Activated T-cell treated with anti-CD3 and anti-CD28 coated beads for 48 hours (primary cell): Measurements from ENCODE around the gene MGRN1.
A peak's percentile ranks its signal among the peaks of the same experiment; 100 is the strongest.

Experiments used
- DNase-seq: peaks from one replicate; pipeline ENCODE4 v3.0.0-alpha.2; 2020; ENCODE audit warnings: low read depth

The MGRN1 gene

DNA sequence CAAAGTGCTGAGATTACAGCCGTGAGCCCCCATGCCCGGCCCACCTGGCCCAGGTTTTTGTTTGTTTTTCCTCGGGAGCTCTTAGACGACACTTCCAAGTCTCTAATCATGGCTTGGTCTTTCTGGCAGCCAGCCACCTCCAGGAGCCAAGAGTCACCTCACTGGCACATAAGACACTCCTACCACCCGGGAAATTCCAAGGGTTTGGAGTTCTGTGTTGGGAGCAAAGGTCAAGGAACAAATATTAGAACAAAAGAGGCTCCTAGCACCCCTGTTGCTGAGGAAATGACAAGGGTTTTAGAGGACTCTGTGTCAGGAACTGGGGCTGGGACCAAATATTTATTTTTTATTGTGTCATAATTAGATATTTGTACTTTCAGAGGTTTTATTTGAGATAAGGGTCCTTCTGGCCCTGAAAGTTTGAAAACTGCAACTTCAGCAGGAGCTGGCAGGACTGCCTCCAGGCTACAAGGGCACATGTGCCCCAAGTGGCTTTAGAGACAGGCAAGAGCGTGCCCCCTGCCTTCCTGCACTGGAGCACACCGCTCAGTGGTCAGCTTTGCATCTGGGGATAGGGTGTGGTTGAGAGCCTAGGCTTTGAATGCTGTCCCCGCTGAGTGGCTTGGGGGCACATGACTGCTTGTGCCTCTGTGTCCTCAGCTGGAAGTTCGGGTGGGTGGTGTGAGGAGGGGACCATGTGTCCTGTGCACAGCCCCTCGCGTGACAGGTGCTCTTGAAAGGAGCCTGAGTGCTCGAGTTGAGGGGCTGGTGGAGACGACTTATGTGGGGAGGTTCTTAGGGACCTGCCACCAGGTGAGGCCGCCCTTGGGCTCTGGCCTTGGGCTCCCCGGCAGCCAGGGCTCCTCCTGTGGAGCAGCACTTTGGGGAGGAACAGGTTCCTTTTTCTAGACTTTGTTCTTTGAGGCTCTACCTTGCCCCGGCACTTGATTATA is 29.7 kb downstream of the MGRN1 start:
- DNase-seq: no peak

- no peak for DNase-seq
Measured at GRCh38 chr16:4654964-4655590, 30.5 kb downstream of the MGRN1 start.

GRCh38 chr16:4655801-4656200 is 31.2 kb downstream of the MGRN1 start:
- no peak for DNase-seq

- DNase-seq: no peak
Measured at GRCh38 chr16:4656221-4656620, 31.6 kb downstream of the MGRN1 start.

DNA sequence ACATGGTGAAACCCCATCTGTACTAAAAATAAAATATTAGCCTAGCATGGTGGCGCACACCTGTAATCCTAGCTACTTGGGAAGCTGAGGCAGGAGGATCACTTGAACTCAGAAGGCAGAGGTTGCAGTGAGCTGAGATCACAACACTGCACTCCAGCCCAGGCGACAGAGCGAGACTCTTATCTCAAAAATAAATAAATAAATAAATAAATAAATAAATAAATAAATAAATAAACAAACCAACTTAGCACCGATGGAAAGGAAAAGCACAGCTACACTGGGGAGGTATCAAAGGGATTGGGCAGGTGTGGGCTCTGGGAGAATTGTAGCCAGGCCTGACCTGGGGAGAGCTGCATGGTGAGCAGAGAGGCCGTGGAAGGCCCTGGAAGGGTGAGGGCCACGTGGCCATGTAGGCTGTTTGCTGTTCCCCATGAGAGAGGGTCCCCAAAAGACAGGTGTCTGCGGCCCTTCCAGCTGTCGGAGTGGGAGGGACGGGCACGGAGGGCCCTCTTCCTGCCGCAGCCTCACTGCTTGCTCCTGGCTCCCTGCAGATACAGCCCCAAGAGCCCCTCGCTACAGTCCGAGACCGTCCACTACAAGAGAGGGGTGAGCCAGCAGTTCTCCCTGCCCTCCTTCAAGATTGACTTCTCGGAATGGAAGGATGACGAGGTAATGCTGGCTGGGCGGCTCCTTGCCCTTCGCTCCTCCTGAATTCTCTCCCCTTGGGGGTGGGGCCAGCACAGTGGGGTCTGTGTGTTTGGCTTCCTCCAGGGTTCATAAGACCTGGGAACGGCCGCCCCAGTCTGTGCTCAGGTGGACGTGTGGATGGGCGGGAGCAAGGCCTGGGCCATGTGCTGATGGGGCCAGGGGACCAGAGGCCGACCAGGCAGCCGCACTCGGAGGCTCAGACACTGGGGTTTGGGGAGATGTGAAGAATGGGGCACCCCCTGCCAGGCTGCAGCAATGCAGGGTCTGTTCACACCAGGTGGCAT is 32.4 kb downstream of the MGRN1 start:
- DNase-seq: no peak

GRCh38 chr16:4659363-4660353 is 35.0 kb downstream of the MGRN1 start:
- no peak for DNase-seq

DNA sequence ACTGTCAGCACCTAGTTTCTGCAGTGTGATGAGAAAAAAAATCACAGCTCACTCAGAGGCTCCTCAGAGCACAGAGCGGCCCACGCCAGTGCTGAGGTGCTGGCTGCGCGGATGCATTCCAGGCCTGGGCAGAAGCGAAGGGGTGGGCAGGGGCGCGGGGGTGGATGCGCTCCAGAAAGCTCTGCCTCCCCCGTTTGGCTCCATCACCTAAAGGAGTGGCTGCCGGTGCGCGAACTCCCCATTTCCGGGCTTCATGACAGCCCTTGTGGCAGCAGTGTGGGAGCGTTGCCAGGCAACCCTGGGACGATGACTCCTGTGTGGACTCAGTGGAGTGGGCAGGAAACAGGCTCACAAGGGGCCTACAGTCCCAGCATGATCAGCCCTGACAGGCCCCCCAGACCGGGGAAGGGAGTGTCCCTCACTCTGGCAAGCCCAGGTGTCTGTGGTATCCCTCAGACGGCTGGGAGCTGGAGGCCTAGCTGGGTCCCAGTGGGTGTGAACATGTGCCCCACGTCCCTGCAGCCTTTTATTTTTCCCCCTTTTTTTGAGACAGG is 35.9 kb downstream of the MGRN1 start:
- peak; percentile 73 for DNase-seq

DNA sequence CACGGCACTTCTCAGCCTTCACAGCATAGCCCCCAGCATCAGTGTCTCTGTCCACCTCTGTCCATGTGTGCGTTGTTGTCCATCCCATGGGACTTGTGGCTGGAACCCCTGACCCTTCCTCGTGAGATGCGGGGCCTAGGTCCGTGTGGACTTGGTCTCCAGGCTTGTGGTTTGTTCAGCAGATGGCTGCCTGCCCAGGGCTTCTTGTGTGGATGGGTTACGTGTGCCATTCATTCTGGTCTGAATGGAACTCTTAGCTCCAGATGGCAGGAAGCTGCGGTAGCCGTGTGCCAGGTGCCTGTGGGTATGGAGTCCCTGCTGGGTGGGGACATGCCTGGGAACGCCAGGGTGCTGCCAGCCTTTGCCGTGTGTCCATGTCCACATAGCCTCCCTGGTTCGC is 37.0 kb downstream of the MGRN1 start:
- no peak for DNase-seq

- no peak for DNase-seq
Measured at GRCh38 chr16:4663465-4663776, 38.8 kb downstream of the MGRN1 start.

DNA sequence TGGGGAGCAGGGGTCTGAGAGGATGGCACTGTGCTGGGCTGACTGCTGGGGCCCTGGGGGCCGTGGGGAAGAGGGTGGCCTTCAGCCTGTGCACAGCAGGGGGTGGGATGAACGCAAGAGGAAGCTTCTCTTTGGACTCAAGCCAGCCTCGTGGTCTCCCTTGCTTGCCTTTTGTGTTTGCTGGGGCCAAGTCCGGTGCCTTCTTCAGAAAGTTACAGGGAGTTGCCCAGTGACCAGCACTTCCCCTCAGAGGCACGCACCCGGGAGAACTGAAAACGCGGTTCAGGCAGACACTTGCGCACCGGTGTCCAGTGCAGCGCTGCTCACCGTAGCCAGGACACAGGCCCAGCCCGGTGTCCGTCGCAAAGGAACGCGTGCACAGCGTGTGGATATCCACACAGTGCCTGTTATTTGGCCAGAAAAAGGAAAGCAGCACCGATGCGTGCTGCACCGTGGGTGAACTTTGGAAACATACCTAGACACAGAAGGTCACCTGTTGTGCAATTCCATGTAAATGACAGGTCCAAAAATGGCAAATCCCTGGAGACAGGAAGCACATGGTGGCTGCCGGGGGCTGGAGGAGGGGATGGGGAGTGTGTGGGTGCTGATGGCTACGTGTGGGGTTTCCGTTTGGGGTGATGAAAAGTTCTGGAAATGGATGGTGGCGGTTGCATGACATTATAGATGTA is 39.3 kb downstream of the MGRN1 start:
- no peak for DNase-seq

DNA sequence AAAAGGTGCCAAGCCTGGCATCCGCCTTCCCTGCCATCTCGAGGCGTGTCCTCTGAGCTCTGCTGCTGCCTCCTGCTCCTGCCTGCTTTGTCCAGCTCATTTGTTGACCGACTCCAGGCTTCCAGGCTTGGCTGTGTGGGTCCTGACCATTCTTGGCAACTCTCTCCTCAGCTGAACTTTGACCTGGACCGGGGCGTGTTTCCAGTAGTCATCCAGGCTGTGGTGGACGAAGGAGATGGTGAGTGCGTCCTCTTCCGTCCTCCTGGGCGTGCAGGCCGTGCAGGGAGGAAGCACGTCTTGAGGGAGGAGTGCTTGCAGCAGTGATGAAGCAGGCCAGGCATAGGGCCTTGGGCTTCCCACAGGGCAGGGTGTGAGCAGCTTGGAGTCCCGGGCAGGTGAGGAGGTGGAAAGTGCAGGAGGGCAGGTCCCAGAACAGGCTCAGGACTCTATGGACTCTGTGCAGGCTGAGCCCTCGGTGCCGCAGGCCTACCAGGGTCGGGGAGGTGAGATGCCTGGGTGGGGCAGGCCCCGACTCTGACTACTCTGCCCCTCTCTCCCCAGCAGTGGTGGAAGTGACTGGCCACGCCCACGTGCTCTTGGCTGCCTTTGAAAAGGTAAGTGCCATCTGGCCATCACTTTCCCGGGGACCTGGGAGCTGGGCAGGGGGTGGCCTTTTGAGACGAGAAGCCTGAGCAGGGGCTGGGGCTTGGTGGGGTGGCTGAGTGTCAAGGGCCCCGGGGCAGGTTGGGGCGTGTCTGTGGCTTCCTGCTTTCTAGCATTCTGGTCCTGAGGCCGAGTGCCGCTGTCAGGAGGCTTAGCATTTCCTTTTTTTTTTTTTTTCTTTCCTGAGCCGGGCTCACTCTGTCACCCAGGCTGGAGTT is 40.2 kb downstream of the MGRN1 start:
- DNase-seq: peak; percentile 33

DNA sequence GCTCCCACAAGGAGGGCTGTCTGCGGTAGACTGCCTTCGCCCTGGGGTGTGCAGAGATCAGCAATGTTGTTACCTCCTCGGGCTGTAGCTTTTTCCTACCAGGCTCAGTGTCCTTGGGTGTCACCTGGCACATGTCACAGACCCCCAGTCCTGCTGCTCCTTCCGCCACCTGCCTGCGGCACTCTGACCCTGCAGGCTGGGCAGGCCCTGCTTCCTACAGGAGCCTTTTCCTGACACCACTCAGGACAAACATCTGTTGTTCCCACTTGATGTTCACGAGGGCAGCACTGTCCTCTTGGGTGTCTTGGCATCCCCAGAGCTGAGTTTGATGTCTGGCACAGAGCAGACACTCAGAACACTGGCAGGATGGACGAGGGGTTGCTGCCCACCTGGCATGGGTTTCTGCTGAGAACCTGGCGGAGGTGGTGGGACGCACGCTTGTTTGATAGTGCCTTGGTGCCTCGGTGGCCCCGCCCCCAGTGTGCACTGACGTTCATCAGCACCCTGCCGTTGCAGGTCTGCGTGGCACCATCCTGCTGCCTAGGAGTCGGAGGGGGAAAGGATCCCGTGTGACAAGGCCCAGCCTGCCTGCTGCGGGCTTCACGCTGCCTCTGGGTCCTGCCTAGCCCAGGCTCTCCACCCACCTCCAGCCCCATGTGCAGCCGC is 42.0 kb downstream of the MGRN1 start:
- DNase-seq: no peak

GRCh38 chr16:4667203-4667963 is 42.8 kb downstream of the MGRN1 start:
- no peak for DNase-seq

GRCh38 chr16:4668313-4668960 is 43.8 kb downstream of the MGRN1 start:
- DNase-seq: no peak

GRCh38 chr16:4673387-4674046 is 48.9 kb downstream of the MGRN1 start:
- DNase-seq: no peak

DNA sequence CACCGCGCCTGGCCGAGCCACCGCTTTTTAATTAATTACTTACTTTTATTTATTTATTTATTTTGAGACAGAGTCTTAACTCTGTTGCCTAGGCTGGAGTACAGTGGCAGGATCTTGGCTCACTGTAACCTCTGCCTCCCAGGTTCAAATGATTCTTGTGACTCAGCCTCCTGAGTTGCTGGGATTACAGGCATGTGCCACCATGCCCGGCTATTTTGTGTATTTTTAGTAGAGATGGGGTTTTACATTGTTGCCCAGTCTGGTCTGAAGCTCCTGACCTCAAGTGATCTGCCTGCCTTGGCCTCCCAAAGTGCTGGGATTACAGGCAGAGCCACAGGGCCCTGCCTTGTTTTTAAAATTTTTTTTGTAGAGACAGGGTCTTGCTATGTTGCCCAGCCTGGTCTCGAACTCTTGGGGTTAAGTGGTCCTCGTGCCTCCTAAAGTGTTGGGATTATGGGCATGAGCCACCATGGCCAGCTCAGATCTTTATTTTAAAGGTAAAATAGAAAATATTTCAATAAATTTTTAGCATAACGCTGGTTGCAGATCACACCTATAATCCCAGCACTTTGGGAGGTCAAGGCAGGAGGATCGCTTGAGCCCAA is 50.4 kb downstream of the MGRN1 start:
- no peak for DNase-seq
